GM21576 (cell line): ENCODE results near the gene EFCAB11.

ENCODE experiments used
- ATAC-seq: cut with Tn5 transposase; IDR thresholded peaks from one replicate; pipeline ENCODE4 v1.9.1; 2021; ENCODE audit warnings: mild to moderate bottlenecking, moderate library complexity; ENCODE audit not compliant: unreplicated experiment

EFCAB11 gene

DNA sequence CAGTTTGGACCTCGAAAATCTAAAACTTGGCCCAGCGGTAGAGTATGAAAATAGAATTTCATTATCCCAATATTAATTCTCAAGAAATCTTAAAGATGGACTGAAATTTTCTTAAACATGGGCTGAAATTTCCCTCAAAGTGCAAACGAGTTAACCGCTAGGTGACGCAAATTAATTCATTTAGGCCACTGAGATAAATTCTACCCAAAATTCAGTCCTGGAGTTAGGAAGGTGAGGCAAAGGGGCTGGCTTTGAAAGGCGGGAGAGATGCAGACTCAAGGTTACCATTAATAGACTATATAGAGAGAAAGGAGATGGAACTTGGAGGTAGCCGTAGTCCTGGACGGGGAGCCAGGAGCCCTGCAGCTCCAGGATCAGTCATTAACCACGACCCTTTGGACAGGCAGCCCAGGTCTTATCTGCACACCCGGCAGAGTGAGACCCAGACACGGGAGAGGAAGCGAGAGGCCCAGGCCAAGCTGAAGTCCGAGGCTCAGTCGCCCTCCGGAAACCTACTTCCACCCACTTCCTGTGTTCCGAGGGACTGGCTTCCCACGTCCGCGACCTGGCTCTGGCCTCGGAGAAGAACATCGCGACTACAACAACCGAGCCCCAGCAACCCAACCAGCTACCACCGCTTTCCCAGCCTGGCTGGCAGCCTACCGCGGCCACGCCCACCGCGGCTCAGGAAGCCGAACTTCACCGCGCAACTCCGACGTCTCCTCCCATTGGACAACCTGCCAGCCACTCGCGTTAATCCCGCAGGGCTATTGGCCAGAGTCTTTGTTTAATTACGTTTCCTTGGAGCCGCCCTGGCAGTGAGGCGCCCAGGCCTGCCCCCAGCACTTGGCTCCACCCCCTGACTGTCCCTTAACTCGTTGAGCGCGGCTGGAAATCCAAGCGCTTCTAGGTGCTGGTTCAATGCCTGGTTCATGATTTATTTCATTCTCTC lies at the start of gene EFCAB11:
Gene EFCAB11, minus strand, starts transcription at position 661 of the 952 bp plus-strand sequence. Its CDS starts 70 bp downstream, at position 591.
- peak; percentile 82 for ATAC-seq

DNA sequence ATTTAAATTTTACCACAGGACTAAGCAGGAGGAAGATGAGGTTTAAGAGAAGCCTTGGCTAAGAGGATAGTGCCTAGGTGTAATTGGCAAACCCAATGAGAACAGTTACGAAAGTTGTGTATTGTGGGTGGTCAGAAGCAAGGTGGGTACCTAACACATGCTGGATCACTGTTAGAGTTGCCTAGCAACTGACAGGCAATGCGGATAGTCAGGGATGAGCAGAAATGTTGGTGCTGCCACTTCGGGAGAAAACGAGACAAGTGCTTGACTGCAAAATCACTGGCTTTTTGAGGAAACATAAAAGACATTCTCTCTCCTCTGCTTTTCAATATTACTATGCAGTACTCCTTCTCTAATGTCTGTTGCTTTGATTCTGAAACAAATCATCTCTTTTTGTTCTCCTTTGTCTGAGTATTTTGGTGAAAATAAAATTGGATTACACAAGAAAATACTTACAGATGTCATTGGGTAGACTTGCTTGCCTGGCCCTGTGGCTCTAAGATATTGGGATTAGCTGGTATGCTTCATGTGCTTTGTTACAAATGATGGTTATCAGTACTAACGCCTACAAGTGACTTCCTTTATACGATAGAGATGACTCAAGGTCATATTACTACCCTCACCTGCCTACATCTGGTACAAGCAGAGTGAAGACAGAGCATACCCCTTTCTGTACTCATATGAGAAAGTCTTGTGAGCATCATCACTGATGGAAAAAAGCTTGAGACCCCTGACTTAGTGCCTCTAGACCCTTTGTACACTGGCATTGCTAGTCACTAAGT lies 49.2 kb upstream of the EFCAB11 start:
- ATAC-seq = no peak

DNA sequence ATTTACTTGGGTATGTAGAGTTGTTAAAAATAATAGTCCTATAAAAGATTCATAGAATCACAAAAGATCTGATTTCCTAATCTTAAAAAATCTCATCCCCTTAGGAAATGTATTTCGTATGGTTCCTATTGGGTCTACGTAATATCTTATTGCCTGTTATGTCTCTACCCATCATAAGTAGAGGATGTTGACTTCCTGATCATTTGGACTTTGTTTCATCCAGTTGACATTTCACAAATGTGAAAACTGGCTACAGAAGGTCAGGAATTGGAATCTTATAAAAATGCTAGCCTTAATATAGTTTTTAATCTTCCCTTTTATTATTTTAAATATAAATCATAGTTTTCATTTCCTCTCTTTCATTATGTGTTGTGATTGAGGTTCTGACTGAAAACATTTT lies 46.4 kb upstream of the EFCAB11 start:
- ATAC-seq = no peak

- ATAC-seq = no peak
Measured at GRCh38 chr14:89996963-89997362, 42.4 kb upstream of the EFCAB11 start.

GRCh38 chr14:89992273-89992672 lies 37.7 kb upstream of the EFCAB11 start:
- ATAC-seq = no peak

DNA sequence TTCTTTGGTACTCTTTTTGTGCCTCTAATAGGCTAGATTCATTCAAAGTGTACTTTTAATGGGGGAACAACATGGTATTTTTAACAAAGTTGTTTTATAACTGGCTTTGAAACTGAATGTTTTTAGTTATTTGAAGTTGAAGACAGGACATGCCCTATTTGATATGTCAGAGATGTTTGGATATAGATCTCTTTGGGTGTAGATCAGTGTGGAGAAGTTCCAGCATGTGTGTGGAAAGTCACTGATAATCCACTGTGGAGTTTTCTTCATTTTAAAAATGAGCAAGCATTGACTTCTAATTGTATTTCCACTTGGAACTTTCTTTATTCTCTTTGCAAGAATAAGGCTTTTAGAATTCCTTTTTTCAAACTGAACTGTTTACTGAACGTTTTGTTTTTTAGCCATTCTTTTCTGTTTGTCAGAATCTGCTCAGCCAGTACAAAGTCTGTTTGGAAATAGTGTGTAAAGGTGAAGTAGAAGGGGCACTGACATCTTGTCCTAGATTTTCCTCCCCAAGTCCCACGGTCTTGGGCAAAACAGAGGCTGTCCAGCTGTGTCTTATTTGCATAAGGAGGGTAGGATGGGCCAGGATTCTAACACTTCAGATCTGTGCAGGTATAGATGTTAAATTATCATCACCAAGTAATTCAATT lies 36.2 kb upstream of the EFCAB11 start:
- ATAC-seq = no peak

DNA sequence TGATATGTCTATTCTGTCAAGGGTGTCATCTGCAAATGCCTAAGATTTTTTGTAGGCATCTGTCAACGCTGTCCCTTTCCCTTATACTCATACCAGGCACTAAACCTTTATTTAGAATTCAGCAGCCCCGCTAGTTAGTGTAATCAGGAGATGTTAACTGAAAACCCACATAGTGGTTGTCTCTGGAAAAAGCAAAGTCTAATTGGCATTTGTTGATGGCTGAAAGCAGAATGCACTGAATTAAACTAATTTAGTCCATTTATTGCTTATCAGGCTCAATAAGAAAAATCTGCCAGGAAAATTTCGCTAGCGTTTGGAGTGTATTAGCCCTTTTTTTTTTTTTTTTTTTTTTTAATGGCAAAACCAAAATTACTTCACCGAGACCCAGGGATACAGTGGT lies 35.7 kb upstream of the EFCAB11 start:
- no peak for ATAC-seq

DNA sequence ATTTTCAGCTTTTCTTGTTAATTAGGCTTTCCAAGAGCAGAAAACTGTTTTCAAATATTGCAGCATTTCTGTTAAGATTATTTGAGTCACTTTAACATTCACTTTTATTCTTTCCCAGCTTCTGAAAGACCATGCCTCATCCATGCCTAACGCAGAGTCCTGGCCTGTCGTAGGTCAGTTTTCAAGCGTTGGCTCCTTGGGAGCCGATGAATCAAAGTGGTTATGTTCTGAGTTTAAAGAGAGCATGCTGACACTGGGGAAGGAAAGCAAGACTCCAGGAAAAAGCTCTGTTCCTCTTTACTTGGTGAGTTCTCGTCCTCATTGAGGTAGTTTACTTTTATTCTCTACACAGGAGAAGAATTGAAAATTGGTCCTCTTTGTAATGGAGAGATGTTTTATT lies 34.3 kb upstream of the EFCAB11 start:
- ATAC-seq = no peak

GRCh38 chr14:89987161-89987475 lies 32.6 kb upstream of the EFCAB11 start:
- ATAC-seq = no peak

- ATAC-seq = no peak
Measured at GRCh38 chr14:89986462-89987160, 32.1 kb upstream of the EFCAB11 start.

- peak; percentile 45 for ATAC-seq
Measured at GRCh38 chr14:89983375-89983774, 28.8 kb upstream of the EFCAB11 start.

DNA sequence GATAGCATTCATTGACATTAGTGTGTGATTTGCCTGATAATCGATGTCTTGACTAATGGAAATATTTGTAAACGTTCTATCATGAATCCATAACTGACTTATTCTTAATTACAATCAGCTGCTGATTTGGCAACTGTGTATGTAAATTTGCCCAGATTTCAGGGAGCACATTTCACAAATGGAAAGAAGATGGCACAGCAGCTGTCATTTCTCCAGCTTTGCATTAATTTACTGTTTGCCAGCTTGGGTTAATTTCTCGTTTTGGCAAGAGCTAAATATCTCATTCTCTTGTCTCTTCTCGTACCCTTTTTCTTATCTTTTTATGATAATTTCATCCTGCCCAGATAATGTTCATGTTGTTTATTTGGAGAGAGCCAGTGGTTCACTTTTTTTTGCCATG lies 24.1 kb upstream of the EFCAB11 start:
- no peak for ATAC-seq

- ATAC-seq = no peak
Measured at GRCh38 chr14:89977668-89978067, 23.1 kb upstream of the EFCAB11 start.

- peak; percentile 58 for ATAC-seq
Measured at GRCh38 chr14:89973234-89973823, 18.8 kb upstream of the EFCAB11 start.

- no peak for ATAC-seq
Measured at GRCh38 chr14:89965839-89966238, 11.3 kb upstream of the EFCAB11 start.

DNA sequence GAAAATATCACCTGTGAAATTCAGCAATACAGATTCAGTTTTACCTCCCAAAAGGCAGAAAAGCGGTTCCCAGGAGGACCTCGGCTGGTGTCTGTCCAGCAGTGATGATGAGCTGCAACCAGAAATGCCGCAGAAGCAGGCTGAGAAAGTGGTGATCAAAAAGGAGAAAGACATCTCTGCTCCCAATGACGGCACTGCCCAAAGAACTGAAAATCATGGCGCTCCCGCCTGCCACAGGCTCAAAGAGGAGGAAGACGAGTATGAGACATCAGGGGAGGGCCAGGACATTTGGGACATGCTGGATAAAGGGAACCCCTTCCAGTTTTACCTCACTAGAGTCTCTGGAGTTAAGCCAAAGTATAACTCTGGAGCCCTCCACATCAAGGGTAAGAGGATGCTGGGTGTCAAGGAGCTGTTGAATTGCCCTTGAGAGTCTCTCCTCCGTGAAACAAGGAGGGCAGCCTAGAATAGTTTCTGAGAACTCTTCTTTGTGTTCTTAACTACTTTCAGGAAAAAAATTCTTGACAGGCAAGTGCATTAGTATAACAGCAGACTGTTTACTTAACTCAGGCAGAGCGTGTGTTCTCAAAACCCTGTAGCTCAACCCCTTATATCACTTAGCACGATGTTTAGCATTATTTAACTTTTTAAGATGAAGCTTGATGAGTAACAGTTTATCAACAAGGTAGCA lies 8.9 kb upstream of the EFCAB11 start:
- no peak for ATAC-seq

GRCh38 chr14:89960914-89961313 lies 6.4 kb upstream of the EFCAB11 start:
- ATAC-seq = no peak

DNA sequence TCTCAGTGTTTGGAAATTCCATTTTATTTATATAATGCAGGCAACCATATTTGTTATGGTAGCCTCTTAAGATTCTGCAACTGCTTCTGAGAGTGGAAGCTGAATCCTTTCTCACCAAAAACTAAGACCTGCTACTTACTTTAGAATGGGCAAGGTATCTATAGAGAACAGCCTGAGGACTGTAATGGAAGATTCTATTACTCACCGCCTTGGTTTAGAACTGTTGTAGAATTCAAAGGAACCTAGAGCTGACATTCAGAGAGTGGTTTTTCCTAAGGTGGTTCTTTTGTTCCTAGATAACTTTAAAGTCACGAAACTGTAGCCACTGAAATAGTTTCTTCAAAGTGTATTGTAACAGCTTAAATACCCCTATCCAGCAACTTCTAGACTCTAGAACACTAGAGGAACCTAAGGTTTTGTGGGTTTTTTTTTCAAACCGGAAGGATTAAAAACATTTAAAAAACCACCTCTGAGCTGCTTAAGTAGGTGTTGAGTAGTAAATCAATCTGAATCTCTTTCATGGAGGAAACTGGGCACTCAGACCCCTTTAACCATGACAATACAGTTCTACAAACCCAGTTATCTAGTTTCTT lies 5.4 kb upstream of the EFCAB11 start:
- ATAC-seq = no peak

DNA sequence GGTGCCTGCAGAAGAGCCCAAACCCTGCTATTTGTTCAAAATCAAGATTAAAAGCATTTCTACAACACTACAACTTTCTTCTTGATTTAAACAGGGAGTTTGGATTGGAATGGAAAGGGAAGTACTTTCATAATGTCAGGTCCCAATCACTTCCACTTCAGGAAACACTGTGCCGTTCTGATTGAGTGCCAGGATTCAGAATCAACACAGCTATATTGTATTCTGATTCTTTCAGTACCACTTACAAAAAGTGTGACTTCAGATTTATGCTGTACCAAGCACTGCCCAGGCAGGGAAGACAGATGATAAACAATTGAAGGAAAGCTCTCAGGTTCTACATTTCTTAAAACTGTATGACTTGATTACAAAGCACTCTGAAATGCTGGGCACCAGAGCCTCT lies 4.4 kb upstream of the EFCAB11 start:
- no peak for ATAC-seq

DNA sequence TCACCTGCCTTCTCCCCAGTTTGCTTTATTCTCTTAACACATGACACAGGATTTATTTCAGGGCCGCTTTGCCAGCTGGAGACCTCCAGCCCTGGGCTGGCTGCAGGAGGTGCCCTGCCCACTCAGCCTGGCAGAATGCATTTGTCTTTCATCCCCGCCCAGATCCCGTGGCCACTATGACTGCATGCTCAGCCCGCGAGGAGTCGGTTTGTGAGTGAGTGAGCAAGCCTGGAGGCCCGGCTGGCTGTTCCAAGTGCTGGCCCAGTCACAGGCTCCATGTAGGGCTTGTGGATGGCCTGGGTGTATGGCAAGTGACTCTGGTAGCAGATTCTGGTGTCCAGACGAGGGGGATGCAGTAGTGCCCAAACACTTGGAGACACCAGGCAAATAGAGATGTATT lies 3.3 kb upstream of the EFCAB11 start:
- no peak for ATAC-seq
